WERI-Rb-1 (cell line): Measurements from ENCODE around the gene ANKRD62.

ENCODE experiments used
- DNase-seq: peaks from one replicate; pipeline ENCODE4 v3.0.0-alpha.2; 2020
- H3K27ac ChIP-seq: fragments of 250-450 bp; sonication (Bioruptor Pico); 2 replicates; pipeline ENCODE4 v1.5.1; 2020; ENCODE audit warnings: mild to moderate bottlenecking, moderate library complexity
- H3K27me3 ChIP-seq: fragments of 250-450 bp; sonication (Bioruptor Pico); 2 replicates; pipeline ENCODE4 v1.5.1; 2021; ENCODE audit warnings: mild to moderate bottlenecking, low read depth, moderate library complexity; ENCODE audit not compliant: insufficient read depth, severe bottlenecking
- H3K36me3 ChIP-seq: fragments of 250-450 bp; sonication (Bioruptor Pico); 2 replicates; pipeline ENCODE4 v1.5.1; 2020; ENCODE audit warnings: mild to moderate bottlenecking, moderate library complexity
- H3K4me3 ChIP-seq: 2 replicates; pipeline ENCODE4 v1.5.1; 2011; ENCODE audit warnings: low read depth, mild to moderate bottlenecking, control low read depth, low read length
- H3K9me3 ChIP-seq: fragments of 250-450 bp; sonication (Bioruptor Pico); 2 replicates; pipeline ENCODE4 v1.5.1; 2021; ENCODE audit warnings: mild to moderate bottlenecking, moderate library complexity; ENCODE audit not compliant: severe bottlenecking
- CTCF ChIP-seq: IDR thresholded peaks from 2 replicates; pipeline ENCODE4 v1.5.1; 2011; ENCODE audit warnings: low read depth, mild to moderate bottlenecking, control low read depth, inconsistent platforms, low read length

Gene ANKRD62

GRCh38 chr18:12087471-12088025 lies 6.1 kb upstream of the ANKRD62 start:
- Histone ChIP-seq H3K27ac (no peak overlapping the region), H3K9me3 (no peaks in the 10 kb centered on the region), H3K27me3 (no peaks in the 10 kb centered on the region), H3K36me3 (no peaks in the 10 kb centered on the region), H3K4me3 (no peak overlapping the region)
- no peak for TF ChIP-seq CTCF
- no peak for DNase-seq

GRCh38 chr18:12088096-12088495 lies 5.5 kb upstream of the ANKRD62 start:
- no peaks in the 10 kb centered on the region for H3K36me3 ChIP-seq
- H3K27ac ChIP-seq: no peak overlapping the region
- no peak for DNase-seq
- H3K9me3 ChIP-seq: no peaks in the 10 kb centered on the region
- H3K4me3 ChIP-seq: no peak overlapping the region
- no peak for TF ChIP-seq CTCF
- H3K27me3 ChIP-seq: no peaks in the 10 kb centered on the region

DNA sequence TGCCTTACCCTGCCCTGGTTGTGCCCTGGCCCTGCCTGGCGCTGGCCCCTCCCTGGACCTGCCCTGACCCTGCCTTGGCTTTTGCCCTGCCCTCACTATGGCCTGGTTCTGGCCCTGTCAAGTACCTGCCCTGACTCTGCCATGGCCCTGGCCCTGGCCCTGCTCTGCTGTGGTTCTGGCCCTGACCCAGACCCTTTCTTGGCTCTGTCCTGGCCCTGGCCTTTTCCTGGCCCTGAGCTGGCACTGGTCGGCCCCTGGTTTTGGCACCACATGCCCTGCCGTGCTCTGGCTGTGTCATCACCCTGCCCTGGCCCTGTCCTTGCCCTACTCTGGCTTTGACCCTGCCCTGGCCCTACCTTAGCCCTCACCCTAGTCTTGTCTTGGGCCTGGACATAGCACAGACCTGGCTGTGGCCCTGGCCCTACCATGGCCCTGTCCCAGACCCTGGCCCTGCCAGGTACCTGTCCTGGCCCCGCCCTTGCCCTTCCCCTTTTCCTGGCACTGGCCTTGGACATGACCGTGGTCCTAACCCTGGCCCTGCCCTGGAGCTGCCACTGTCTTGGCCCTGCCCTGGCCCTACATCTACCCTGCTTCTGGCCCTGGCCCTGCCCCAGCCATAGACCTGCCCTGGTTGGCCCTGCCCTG lies 4.8 kb upstream of the ANKRD62 start:
- H3K9me3 ChIP-seq: no peaks in the 10 kb centered on the region
- no peak for TF ChIP-seq CTCF
- no peak overlapping the region for H3K27ac ChIP-seq
- no peaks in the 10 kb centered on the region for H3K36me3 ChIP-seq
- DNase-seq: no peak
- H3K4me3 ChIP-seq: no peak overlapping the region
- no peaks in the 10 kb centered on the region for H3K27me3 ChIP-seq

GRCh38 chr18:12091538-12092141 lies 2.0 kb upstream of the ANKRD62 start:
- no peak for DNase-seq
- no peak for TF ChIP-seq CTCF
- Histone ChIP-seq H3K27me3 (no peaks in the 10 kb centered on the region), H3K9me3 (no peaks in the 10 kb centered on the region), H3K4me3 (no peak overlapping the region), H3K27ac (no peak overlapping the region), H3K36me3 (no peaks in the 10 kb centered on the region)

DNA sequence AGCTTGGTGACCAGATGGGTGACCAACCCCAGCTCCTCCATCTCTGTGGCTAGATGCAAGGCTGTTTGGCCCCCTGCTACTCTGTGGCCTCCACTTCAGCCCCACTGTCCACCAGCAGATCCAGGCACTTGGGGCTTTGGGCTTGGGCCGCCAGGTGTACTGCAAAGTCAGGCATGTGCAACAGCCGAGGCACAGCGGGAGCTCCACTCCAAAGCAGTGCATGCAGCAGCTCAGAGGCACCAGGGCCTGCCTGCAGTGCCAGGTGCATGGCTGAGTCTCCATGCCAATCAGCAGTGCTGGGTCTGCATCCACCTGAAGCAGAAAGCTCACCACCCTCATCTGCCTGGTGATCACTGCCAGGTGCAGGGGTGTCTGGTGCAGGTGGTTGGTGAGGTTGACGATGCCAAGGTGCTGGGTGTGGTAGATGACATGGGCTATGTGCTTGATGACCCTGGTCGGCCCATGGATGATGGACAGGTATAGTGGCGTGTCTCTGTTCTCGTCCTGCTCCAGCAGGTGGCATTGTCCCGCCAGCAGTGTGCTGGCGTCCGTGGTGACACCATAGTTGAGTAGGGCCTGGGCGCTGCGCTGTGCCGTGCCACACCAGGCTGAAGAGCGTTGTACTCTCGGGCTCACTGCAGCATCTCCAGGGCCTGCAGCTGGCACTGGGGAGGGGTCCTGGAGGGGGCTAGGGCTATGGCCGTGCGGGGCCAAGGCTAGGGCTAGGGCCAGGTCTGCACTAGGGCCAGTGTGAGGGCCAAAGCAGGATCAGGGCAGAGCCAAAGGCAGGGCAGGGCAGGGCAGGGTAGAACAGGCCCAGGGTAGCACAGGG lies 1.0 kb upstream of the ANKRD62 start:
- no peaks in the 10 kb centered on the region for H3K27me3 ChIP-seq
- no peak overlapping the region for H3K4me3 ChIP-seq
- peak; percentile 62 for DNase-seq
- H3K36me3 ChIP-seq: no peaks in the 10 kb centered on the region
- H3K27ac ChIP-seq: no peak overlapping the region
- peak; percentile 90 for TF ChIP-seq CTCF
- no peaks in the 10 kb centered on the region for H3K9me3 ChIP-seq
